Stimulated activated CD8-positive, alpha-beta memory T cell treated with anti-CD3 and anti-CD28 coated beads, Interleukin-15, amount 100 ng/mL, for 48 hours (primary cell): ENCODE data around the gene IFNA10.
"Not testable (repeated sequence)": the region's sequence is repeated elsewhere in the genome, so short reads cannot be mapped to it uniquely, and the experiment has no call there.

Experiments
- DNase-seq, 2 donors: peaks; one replicate each; pipeline ENCODE4 v3.0.0-alpha.2; 2020; ENCODE audit warnings: low read depth in 2 of 2

Gene IFNA10

GRCh38 chr9:21207043-21207442, at the start of gene IFNA10:
IFNA10 (minus strand) TSS chr9:21207143; CDS start chr9:21207097, 46 bp downstream.
- DNase-seq = not testable (repeated sequence)

- DNase-seq = no peak
Observed at GRCh38 chr9:21255538-21256212, 48.7 kb upstream of the IFNA10 start.

- no peak for DNase-seq
Observed at GRCh38 chr9:21252721-21253547, 46.0 kb upstream of the IFNA10 start.

- DNase-seq = no peak
Observed at GRCh38 chr9:21251638-21252037, 44.7 kb upstream of the IFNA10 start.

DNA sequence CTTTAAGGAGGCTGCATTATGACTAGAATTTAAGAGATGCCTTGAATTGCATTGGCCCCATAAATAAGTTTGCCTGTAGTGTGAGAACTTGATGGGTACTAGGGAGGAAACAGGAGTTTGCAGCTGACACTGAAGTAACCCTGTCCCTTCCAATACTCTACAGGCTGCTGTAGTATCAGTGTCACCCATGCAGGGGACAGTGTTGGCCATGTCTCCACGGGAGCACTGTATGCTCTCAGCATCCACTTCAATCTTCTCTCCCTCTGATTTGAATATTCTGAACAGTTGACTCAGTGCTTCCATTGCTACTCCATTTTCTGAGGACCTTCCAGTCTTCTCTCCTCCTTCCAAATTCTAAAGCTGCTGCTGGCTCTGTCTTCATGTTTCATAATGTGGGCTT, 44.2 kb upstream of the IFNA10 start:
- DNase-seq = no peak

DNA sequence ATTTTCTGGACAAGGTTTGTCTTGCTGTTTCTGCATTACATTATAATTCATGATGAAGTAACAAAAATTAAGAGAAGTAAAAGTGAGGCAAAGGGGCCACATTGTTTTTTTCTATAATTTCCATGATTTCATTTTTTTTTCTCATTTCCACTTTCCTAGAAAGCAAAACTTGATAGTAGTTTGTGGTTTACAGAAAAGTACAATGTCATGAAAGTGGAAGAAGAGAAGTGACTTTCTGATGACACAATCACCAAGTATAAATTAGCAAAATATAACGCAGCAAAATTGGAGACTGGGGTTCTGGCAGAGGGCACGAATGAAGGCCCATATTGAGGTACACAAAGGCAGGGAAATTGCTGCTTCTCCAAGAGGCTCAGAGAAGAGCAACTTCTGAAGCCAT, 37.9 kb upstream of the IFNA10 start:
- DNase-seq = no peak

DNA sequence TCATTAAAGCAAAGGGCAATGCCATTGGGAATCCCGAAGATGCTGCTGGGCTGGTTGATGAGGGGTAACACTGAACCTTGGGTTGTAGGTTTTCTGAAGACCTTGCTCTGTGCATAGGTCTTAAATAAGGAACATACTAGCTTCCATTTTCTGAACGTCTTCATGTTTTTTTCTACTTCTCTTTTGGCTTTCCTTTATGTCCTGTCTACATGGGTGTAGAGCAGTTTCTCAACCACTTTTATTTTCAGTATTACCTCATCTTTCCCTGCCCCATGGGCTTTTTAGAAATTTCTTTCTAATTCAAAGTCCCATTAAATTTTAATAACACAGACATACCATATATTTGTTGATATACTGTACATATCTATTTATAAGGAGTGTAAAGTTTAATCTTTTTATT, 33.0 kb upstream of the IFNA10 start, which contains the start of gene IFNA14:
Gene IFNA14, minus strand, starts transcription at position 95 of the 400 bp plus-strand sequence. Its CDS starts 70 bp downstream, at position 25.
- no peak for DNase-seq

- DNase-seq = not testable (repeated sequence)
Observed at GRCh38 chr9:21236360-21236714, 29.4 kb upstream of the IFNA10 start.

- DNase-seq = peak in 1 of 2 donors; percentile 17
Observed at GRCh38 chr9:21235468-21236359, 28.8 kb upstream of the IFNA10 start.

DNA sequence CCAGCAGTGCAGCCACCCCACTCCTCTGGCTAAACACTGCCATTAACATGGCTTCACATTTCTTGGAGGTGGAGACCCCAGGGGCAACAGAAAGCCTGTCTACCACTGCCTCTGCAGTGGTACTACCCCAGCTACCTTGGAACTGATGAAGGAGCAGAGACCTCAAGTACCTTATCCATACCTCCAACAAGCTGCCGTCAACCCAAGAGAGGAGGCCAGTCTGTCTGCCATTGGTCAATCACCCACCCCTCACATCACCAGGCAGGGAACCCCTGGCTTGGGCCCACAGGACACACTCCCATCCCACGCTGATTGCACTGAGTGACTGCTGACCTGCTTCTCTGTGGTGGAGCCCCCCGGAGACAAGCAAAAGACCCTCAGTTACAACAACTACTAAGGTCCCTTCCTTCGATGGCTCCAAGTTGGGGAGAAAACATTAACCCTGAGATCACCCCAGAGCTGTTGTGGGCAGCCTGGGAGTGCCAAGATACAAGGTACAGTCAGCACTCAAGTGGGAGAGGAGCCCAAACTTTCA, 27.3 kb upstream of the IFNA10 start:
- no peak for DNase-seq

DNA sequence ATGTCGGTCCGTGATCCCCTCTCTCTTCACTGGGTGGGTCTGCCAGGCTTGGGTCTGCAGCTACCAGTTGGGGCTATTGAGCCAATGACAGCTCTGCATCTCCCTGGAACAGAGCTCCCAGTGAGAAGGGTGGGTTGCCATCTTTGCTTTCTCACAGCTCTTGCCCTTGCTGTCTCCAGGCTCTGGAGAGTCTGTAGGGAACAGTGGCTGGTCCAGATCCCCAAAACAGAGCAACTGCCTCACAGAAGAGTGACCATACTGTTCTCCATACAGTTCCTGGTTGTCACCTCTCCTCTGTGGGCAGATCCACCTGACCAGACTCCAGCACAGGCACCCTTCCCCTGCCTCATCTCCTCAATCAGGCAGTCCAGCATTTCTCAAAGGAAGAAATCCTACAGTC, 26.3 kb upstream of the IFNA10 start:
- no peak for DNase-seq

GRCh38 chr9:21228122-21228521, 21.2 kb upstream of the IFNA10 start, which contains the start of gene IFNA17:
IFNA17 (minus strand) TSS chr9:21228222; CDS start chr9:21228173, 49 bp downstream.
- DNase-seq = no peak

DNA sequence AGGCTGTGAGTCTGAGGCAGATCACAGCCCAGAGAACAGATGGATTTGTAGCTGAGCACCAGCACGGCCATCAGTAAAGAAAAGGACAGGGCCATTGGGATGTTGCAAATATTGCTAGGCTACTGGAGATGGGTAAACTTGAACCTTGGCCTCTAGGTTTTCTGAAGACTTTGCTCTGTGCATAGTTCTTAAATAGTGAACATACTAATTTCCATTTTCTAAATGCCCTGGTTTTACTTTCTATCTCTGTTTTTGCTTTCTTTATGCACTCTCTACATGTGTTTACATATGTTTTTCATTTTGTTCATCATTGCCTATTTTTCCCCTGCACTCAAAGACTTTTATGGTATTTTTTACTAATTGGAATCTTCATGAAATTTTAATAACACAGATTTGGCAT, 10.3 kb upstream of the IFNA10 start, which contains the start of gene IFNA16:
Gene IFNA16, minus strand, starts transcription at position 101 of the 400 bp plus-strand sequence. Its CDS starts 6 bp downstream, at position 95.
- DNase-seq = not testable (repeated sequence)

DNA sequence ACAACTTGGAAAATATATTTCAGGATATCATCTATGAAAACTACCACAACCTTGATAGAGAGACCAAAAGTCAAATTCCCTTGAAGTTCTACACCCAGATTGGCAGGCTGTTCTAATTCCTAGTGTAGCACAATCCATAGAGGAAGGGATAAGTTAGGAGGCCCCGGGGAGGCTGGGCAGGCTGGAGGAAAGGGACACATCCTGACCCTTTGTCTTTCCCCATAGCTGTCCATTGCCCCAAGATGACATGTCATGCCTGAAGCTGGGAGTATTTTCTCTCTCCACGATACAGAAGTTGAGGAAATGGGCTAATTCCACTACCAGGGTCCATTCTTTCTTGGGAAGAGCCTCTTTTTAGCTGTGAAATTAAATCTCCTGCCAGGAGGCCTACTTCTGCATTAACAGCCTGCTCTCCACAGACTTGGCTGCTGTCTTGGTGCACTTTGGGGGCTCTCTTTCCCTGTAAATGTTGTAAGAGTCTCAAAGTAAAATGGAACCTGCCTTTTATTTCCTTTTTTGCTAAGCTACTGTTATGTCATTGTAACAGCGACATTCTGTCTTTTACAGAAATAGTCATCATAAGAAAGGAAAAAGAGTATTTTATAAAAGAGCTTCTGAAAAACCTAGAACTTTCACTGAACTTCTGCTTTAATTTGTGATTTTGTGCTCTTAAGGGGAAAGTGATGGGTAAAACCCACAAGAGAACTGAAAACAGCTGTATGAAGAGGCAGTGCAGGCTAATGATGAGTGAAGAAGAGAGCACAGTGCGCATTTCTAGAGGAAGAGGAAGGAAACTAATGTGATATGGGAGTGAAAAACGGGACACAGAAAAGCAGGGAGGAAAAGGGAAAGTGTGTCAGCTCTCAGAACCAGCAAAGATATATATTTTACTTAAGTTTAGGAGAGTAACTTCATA, 6.7 kb upstream of the IFNA10 start:
- DNase-seq = not testable (repeated sequence)

DNA sequence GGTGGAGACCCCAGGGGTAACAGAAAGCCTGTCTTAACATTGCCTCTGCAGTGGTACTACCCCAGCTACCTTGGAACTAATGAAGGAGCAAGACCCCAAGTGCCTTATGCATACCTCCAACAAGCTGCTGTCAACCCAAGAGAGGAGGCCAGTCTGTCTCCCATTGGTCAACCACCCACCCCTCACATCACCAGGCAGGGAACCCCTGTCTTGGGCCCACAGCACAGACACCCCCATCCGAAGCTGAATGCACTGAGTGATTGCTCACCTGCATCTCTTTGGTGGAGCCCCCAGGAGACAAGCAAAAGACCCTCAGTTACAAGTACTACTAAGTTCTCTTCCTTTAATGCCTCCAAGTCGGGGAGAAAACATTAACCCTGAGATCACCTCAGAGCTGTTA, 5.2 kb upstream of the IFNA10 start:
- not testable (repeated sequence) for DNase-seq

- DNase-seq = not testable (repeated sequence)
Observed at GRCh38 chr9:21210782-21211181, 3.8 kb upstream of the IFNA10 start.

DNA sequence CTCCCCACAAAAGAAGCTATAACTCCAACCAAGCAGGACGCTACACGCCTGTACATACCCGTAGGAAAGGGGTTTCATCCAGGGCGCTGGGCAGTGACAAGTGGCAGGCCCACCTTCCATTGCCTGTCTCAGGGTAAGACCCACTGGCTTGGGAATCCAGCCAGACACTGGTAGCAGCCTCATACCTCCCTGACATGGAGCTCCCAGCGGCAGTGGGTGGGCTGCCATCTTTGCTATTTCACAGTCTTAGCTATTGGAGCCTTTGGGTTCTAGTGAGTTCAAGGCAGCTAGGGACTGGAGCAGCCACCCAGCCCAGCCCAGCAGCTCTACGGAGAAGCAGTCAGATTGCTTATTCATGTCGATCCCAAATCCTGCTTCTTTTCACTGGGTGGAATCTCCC, 3.4 kb upstream of the IFNA10 start:
- no peak for DNase-seq

DNA sequence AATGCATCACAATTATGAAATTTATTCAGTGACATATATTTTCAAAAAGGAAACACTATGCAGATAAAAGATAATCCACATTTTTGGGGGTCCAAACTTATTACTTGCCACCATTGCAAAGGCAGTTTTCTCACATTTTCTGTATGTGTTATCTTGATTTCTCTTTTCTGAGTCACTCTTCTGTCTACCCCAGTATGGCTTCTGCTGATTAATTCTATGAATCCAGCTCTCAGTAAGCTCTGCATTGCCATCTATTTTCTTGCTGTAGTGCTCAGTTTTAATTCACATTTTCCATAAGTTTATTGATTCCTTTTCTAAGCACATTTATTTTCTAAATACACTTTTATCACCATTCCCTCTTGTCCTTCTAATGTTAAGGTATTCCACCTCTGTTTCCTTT, 1.7 kb downstream of the IFNA10 start:
- DNase-seq = no peak

GRCh38 chr9:21202105-21202504, 4.8 kb downstream of the IFNA10 start, which contains the start of gene IFNA7:
IFNA7 (minus strand) TSS chr9:21202205; CDS start chr9:21202165, 40 bp downstream.
- DNase-seq = not testable (repeated sequence)
